Measurements from ENCODE around the gene THRAP3.

The THRAP3 gene

DNA sequence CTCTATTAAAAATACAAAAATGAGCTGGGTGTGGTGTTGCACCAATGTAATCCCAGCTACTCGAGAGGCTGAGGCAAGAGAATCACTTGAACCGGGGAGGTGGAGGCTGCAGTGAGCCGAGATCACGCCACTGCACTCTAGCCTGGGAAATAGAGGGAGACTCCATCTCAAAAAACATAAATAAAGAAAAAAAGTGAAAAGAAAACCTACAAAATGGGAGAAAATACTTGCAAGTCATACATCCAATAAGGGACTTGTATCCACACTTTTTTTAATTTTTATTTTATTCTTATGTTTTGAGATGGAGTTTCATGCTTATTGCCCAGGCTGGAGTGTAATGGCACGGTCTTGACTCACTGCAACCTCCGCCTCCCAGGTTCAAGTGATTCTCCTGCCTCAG lies 52.4 kb downstream of the THRAP3 start:
- no peak for TF ChIP-seq ZFX (IDR thresholded peaks at IDR 0.05; ENCODE audit: borderline replicate concordance)
- TF ChIP-seq, protein P1, sequence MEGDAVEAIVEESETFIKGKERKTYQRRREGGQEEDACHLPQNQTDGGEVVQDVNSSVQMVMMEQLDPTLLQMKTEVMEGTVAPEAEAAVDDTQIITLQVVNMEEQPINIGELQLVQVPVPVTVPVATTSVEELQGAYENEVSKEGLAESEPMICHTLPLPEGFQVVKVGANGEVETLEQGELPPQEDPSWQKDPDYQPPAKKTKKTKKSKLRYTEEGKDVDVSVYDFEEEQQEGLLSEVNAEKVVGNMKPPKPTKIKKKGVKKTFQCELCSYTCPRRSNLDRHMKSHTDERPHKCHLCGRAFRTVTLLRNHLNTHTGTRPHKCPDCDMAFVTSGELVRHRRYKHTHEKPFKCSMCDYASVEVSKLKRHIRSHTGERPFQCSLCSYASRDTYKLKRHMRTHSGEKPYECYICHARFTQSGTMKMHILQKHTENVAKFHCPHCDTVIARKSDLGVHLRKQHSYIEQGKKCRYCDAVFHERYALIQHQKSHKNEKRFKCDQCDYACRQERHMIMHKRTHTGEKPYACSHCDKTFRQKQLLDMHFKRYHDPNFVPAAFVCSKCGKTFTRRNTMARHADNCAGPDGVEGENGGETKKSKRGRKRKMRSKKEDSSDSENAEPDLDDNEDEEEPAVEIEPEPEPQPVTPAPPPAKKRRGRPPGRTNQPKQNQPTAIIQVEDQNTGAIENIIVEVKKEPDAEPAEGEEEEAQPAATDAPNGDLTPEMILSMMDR (IDR thresholded peaks at IDR 0.05), result no peak
- 0 out of 2 replicates have a peak overlapping the region, but pooled peaks have one; percentile 12 for H3K27ac ChIP-seq

DNA sequence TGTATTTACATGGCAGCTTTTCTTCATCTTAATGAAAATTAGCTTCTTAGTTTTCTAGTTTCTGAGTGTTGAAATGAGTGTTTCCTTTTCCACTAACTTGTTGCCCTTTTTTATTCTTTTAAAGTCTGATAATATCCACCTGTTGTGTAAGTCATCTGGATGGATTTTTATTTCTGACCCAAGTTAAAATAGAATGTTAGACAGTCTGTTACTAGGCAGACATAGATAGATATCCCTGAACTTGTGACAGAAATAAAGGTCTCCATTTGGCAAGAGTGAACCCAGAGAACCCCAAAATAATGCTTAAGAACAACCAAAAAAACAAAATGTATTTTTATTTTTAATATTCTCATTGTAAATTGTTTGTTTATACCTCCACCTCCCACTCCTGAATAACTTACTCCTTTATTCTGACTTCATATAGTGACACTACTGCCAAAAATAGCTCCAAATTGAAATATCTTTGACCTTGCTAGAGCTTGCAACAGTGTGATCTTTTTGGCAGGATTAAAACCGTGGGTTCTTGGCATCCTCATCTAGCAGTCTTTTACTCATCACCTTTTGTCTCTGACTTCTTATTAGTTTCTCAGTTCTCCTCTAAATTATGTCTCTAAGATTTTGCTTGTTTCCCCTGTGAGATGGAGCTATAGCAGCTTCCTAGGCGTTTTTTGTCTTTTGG lies 55.0 kb downstream of the THRAP3 start:
- TF ChIP-seq, protein P1 (IDR thresholded peaks at IDR 0.05), result no peak
- no peak for TF ChIP-seq ZFX (IDR thresholded peaks at IDR 0.05; ENCODE audit: borderline replicate concordance)
- H3K27ac ChIP-seq, result peak overlapping the region; percentile 45

DNA sequence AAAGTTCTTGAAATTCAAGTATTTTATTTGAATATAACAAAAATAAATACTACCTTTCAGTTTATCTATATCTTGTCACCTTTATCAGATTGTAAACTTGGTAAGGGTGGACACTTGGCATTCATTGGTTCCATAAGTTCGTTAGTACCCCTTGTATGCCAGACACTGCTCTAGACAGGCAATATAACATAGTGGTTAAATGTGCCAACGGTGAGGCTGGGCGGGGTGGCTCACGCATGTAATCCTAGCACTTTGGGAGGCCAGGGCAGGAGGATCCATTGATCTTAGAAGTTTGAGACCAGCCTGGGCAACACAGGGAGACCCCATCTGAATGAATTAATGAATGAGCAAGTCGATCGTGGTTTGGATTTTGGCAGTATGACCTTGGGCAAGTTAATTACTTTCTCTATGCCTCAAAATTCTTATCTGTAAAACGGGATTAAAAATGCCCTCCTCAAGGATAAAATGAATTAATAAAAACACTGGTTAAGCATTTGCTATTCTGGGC lies 55.6 kb downstream of the THRAP3 start:
- H3K27ac ChIP-seq, result peak overlapping the region; percentile 45

DNA sequence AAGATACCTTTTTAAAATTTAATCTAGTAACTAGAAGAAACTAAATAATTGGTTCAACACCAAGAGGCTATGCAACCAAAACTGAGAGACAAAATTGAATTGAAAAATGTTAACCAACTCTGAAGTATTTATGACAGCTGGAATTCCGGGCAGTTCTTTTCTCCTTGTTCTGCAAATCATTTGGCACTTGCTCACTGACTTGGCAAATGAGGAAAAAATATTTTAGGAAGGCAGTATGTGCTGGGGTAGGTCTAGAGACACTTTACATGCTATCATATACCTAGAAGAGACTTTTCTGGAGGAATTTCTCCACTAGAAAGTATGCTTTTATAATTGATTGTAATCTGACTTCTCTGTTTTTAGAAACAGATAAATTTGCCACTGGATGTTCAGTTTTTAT lies 59.8 kb downstream of the THRAP3 start:
- peak overlapping the region; percentile 42 for H3K27ac ChIP-seq
- TF ChIP-seq, protein P1 (IDR thresholded peaks at IDR 0.05), result no peak

More for the DNA sequence above, 55.6 kb downstream of the THRAP3 start:
- TF ChIP-seq ZFX (IDR thresholded peaks at IDR 0.05; ENCODE audit: borderline replicate concordance), result no peak
- TF ChIP-seq, protein P1 (IDR thresholded peaks at IDR 0.05), result no peak

DNA sequence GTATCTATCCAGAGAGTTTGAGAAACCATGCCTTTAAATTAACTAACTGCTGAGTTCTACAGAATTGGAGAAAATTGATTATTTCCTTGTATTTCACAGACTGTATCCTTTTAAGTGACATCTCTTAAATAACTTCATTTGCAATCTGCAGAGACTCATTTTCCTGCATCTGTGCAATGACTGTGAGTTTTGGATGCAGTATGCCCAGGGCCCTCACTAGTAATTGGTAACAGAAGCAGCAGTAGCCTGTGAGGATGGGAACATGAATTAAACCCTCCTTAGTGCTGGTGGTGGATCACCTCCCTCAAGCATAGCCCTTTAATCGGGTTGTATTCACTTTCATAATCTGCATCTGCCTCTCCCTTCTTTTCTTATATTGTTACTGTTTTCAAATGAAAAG lies 60.3 kb downstream of the THRAP3 start:
- H3K27ac ChIP-seq, result peak overlapping the region; percentile 42
- TF ChIP-seq, protein P1 (IDR thresholded peaks at IDR 0.05), result no peak

DNA sequence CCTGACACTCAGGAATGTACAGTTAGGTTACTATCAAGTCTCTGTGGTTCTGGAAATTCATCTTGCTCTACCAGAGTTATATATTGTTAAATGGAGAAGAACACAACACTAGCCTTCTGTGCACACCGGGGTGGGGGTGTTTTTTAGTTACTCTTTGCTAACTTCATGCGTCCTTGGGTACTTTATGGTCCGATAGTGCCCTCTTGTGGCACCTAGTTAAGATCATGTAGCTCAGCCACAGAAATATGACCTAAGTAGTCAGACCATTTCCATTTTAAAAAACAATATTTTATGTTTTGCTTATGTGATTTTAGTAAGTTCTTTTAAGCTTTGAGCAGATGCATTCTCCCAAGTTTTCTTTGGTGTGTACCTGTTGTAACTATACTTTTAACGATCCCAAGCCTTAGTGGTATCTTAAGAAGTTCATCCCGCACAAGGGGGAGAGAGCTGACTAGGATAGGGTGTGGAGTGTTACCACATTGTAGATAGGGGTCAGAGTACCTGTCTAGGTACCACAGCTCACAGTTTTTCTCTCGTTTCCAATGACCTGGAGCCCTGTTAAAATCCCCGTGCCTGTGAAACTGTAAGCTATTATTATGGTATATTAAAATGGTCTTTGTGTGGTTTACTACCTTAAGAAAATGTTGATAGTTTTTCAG lies 61.3 kb downstream of the THRAP3 start:
- no peak for TF ChIP-seq ZFX (IDR thresholded peaks at IDR 0.05; ENCODE audit: borderline replicate concordance)
- TF ChIP-seq, protein P1 (IDR thresholded peaks at IDR 0.05), result peak; percentile 84
- peak overlapping the region; percentile 42 for H3K27ac ChIP-seq

DNA sequence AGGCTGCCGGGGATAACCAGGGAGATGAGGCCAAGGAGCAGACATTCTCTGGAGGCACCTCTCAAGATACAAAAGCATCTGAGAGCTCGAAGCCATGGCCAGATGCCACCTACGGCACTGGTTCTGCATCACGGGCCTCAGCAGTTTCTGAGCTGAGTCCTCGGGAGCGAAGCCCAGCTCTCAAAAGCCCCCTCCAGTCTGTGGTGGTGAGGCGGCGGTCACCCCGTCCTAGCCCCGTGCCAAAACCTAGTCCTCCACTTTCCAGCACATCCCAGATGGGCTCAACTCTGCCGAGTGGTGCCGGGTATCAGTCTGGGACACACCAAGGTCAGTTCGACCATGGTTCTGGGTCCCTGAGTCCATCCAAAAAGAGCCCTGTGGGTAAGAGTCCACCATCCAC lies 62.6 kb downstream of the THRAP3 start:
- TF ChIP-seq ZFX (IDR thresholded peaks at IDR 0.05; ENCODE audit: borderline replicate concordance), result no peak
- TF ChIP-seq, protein P1 (IDR thresholded peaks at IDR 0.05), result no peak
- H3K27ac ChIP-seq, result no peak overlapping the region

All from 22Rv1 (cell line).